Measurements from ENCODE around the gene CKAP2L.

Gene CKAP2L

GRCh38 chr2:112791019-112791418 lies 26.6 kb upstream of the CKAP2L start:
- no peak for DNase-seq

- no peak for DNase-seq
Observed at GRCh38 chr2:112790305-112790704, 25.9 kb upstream of the CKAP2L start.

GRCh38 chr2:112789186-112789585 lies 24.8 kb upstream of the CKAP2L start:
- no peak for DNase-seq

- DNase-seq = no peak
Observed at GRCh38 chr2:112788653-112789052, 24.2 kb upstream of the CKAP2L start.

- DNase-seq = no peak
Observed at GRCh38 chr2:112787729-112788393, 23.5 kb upstream of the CKAP2L start.

- no peak for DNase-seq
Observed at GRCh38 chr2:112787294-112787693, 22.9 kb upstream of the CKAP2L start.

DNA sequence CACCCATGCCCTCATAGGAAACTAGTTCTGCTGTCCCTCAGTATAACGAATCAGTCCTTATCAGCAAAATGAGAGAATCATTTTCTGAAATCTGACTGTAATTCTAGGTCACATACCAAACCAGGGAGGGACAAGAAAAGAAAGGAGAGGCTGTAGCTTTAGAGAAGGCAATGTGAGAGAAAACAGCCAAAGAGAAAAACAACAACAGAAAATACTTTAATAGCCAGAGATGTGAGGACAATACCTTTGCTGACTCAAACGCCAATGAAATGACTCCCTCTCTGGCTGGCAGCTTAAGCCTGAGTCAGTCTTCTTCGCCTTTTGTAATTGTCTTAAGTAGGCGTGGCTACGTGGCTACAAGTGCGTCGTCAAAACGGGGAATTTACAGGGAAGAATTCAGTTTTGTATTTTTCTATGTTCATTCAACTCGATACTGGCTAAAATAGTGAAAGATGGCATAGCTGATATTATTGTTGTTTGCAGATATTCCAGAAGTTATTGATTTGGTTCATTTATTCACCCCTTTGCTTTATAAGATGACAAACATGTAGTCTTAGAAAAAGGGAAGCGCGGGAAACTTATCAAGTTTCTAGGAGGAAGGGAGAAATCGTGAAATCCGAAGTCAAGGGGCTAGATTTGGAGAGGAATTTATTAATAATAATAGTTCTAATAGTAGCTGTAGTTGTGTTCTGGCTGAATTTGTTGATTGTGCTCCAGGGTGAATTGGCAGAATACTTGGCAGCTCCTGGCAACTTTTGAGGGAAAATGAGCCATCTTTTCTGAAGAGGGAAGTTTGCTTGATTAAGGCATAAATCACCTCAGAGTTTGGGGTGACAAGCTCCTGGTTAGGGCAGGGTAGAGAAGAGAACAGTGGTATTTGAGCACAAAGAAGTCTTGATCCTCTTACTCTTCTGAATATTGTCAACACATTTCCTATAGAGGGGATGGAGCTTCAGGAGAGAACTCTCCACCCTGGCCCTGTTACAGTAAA lies 20.1 kb upstream of the CKAP2L start, which contains the start of gene IL1A:
Gene IL1A, minus strand, starts transcription at position 295 of the 991 bp plus-strand sequence. CDS start 723 bp downstream, outside the sequence.
- DNase-seq = peak in 1 of 5 experiments; percentile 47

GRCh38 chr2:112783187-112783714 lies 18.8 kb upstream of the CKAP2L start:
- DNase-seq = no peak

DNA sequence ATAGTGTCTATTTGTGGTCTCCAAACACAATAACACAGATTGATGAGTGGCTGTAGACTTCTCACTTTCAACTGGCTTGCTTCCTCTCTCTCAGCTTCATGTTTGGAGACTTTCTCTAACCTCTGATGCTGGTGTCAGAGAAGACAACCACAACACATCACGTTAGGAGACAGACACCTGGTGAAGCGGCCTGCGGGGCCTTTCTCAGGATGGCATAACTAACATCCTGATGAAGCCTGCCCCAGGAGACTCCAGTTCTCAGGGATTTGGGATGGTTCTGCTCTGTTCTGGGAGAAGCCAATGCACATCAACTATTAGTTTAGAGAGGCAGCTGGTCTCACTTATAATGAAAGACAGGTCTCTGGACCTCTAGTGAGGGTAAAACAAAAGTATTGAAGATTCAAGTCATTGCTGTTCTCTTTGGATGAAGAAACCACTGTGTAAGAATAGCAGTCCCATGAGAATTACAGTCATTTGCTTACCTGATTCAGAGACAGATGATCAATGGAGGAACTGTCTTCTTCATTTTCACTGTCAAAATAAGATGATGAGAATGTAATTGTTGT lies 17.9 kb upstream of the CKAP2L start:
- DNase-seq = no peak

- no peak for DNase-seq
Observed at GRCh38 chr2:112779598-112779997, 15.2 kb upstream of the CKAP2L start.

GRCh38 chr2:112777036-112777435 lies 12.6 kb upstream of the CKAP2L start:
- DNase-seq = no peak

GRCh38 chr2:112776113-112776512 lies 11.7 kb upstream of the CKAP2L start:
- no peak for DNase-seq

GRCh38 chr2:112774536-112775285 lies 10.3 kb upstream of the CKAP2L start:
- no peak for DNase-seq

DNA sequence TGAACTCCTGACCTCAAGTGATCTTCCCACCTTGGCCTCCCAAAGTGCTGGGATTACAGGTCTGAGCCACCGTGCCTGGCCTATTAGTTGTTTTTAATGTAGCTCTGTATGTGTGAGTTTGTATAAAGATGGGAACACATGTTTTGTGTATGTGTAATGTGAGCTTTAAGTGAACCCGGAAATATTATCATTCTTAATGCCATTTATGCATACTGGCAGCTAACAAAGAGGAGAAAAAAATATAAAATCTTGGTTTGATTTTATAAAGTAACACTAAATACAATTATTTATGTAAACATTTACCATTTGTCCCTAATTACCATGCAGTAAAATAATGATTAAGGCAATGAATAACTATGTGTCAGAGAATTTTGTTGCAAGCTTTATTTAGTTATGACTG lies 9.1 kb upstream of the CKAP2L start:
- DNase-seq = no peak

DNA sequence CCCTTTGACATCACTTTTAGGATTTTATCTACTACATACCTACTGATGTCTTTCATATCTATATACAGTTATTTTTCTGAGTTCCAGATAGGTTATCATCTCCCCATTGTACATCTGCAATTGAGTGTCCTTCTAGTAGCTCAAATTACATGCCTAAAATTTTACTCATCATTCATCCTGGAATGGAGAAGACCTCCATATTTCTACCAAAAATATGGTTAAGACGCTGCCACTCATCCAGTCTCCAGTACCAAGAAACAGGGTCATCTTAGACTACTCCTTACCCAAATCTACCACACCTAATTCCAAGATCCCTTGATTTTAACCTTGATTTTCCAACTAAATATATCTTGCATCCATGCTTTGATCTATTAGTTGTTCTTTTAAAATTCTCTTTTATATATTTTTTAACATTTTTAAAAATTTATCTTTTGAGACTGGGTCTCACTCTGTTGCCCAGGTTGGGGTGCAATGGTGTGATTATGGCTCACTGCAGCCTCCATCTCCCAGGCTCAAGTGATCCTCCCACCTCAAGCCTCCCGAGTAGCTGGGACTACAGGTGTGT lies 8.6 kb upstream of the CKAP2L start:
- no peak for DNase-seq

GRCh38 chr2:112772322-112772721 lies 7.9 kb upstream of the CKAP2L start:
- DNase-seq = no peak

DNA sequence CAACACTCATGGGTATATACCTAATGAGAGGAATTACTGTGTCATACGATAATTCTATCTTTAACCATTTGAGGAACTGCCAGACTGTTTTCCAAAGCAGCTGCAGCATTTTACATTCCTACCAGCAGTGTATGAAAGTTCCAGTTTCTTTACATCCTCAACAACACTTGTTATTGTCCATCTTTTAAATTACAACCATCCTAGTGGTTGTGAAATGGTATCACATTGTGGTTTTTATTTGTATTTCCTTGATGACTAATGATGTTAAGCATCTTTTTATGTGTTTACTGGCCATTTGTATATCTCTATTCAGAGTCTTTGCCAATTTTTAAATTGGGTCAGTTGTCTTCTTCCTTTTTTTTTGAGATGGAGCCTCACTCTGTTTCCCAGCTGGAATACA lies 4.0 kb upstream of the CKAP2L start:
- DNase-seq = peak in 1 of 5 experiments; percentile 17

GRCh38 chr2:112767693-112768330 lies 3.4 kb upstream of the CKAP2L start:
- DNase-seq = peak in 1 of 5 experiments; percentile 58

DNA sequence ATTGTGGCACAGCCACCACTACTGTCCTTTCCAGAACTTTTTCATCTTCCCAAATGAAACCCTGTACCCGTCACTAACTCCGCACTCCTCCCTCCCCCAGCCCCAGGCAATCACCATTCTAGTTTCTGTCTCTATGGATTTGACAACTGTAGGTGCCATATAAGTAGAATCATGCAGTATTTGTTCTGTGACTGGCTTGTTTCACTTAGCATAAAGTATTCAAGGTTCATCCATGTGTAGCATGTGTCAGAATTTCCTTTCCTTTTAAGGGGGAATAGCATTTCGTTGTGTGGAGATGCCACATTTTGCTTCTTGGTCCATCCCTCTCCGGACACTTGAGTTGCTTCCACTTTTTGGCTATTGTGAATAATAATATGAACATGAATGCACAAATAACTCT lies 842 bp upstream of the CKAP2L start:
- DNase-seq = peak in 1 of 5 experiments; percentile 16

GRCh38 chr2:112762276-112762675 lies 2.1 kb downstream of the CKAP2L start:
- DNase-seq = no peak

GRCh38 chr2:112760149-112760548 lies 4.3 kb downstream of the CKAP2L start:
- DNase-seq = no peak
